Umbilical cord (tissue), 2 donors: ENCODE measurements around the gene SCGB1D1. TPM values are rescaled to one million over a fixed set of nuclear protein-coding genes. Genes with fewer than 3 reads are reported as not detected.

ENCODE experiments used
- DNase-seq: peaks from one replicate; pipeline ENCODE4 v3.0.0-alpha.2; 2015; ENCODE audit warnings: low spot score
- total RNA-seq: library from RNA; depleted of rRNA; stranded (reverse); fragments of >200 nt; gene quantifications from one replicate; pipeline ENCODE4 v1.2.3, GENCODE V29; 2014; ENCODE audit warnings: low replicate concordance; ENCODE audit not compliant: insufficient read depth

Gene SCGB1D1
- total RNA-seq, 1 donor from 2014 or later: not detected

DNA sequence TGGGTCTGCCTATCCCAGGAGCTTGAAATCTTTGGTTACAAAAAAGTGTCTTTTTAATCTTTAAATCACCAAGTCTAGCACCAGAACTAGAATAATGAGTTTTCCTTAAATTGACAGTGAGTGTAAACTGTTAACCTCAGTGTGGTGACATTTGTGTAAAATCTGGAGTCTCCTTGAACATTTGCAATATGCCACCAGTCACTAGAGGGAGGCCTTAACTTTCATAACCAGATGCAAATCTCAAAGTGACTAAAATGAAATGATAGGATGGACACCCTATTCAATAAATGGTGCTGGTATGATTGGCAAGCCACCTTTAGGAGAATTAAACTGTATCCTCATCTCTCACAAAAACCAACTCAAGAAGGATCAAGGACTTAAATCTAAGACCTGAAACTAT is 43.7 kb downstream of the SCGB1D1 start:
- no peak for DNase-seq

DNA sequence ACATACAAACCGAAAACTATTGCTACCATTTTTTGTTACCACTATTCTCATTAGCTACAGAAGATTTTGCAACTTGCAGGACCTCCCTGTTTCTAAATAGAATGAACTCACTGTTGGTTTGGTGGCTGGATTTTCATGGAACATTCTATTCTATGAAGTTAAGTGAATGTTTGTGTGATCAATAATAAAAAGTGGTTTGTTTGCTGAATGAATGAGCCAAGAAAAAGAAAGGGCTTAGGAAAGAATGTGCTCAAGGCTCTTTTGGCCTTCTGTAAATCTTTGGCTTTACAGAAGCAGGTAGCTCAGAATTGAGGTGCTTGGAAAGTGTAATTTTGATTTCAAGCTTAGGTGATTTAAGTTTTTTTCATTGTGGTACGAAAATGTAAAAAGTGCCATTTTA is 46.2 kb downstream of the SCGB1D1 start:
- DNase-seq: no peak

- no peak for DNase-seq
Observed at GRCh38 chr11:62237499-62237898, 47.5 kb downstream of the SCGB1D1 start.

DNA sequence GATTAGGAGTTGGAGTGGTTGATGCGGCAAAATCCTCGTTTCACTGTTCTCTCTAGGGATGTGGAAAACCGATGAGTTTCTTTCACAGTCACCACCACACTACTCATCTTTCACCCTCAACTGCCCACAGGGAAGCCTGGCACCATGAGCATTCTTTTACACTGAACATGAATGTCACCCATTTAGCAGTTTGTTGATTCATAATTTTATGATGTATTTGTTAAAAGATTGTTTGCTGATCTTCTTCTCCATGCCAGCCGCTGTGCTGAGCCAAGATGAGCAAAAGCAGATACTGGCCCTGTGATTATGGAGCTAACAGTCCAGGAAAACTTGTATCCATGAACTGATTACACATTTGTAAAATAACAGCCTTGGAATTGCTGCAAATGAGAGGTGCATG is 48.1 kb downstream of the SCGB1D1 start:
- no peak for DNase-seq

GRCh38 chr11:62241095-62241494 is 51.1 kb downstream of the SCGB1D1 start:
- DNase-seq: no peak

DNA sequence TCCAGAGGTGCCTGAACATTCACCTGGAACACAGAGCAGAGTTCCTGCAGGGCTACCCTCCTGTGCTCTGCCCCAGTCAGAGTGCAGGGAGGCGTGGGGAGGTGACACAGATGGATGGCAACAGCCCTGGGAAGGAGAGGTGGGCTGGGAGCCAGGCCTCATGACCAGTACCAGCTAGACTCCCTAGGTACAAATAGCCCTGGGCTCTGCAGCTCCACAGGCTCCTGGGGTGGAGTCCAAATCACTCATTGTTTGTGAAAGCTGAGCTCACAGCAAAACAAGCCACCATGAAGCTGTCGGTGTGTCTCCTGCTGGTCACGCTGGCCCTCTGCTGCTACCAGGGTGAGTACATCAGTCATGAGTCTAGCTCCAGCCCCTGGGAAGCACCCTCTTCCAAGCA is 52.0 kb downstream of the SCGB1D1 start, which contains the start of gene SCGB1D2:
Gene SCGB1D2, plus strand, starts transcription at position 219 of the 400 bp plus-strand sequence. Its CDS starts 69 bp downstream, at position 288.
- DNase-seq: no peak

Other genes starting within 250 kb of the SCGB1D1 start
- gene BEST1, start 239.9 kb upstream of the SCGB1D1 start, total RNA-seq: 7.5 TPM
- gene FTH1, start 222.6 kb upstream of the SCGB1D1 start, total RNA-seq: 516 TPM
- 11.6 TPM for gene INCENP, start 66.2 kb upstream of the SCGB1D1 start, total RNA-seq
- not detected for gene SCGB2A1, start 18.5 kb downstream of the SCGB1D1 start, total RNA-seq
- not detected for gene SCGB1D2, start 52.0 kb downstream of the SCGB1D1 start, total RNA-seq
- 0.48 TPM for gene SCGB2A2, start 79.9 kb downstream of the SCGB1D1 start, total RNA-seq
- not detected for gene SCGB1D4, start 108.9 kb downstream of the SCGB1D1 start, total RNA-seq
- 20.9 TPM for gene ASRGL1, start 147.2 kb downstream of the SCGB1D1 start, total RNA-seq
- gene SCGB1A1, start 228.8 kb downstream of the SCGB1D1 start, total RNA-seq: not detected